ENCODE results near the gene CLTCL1.

DNA sequence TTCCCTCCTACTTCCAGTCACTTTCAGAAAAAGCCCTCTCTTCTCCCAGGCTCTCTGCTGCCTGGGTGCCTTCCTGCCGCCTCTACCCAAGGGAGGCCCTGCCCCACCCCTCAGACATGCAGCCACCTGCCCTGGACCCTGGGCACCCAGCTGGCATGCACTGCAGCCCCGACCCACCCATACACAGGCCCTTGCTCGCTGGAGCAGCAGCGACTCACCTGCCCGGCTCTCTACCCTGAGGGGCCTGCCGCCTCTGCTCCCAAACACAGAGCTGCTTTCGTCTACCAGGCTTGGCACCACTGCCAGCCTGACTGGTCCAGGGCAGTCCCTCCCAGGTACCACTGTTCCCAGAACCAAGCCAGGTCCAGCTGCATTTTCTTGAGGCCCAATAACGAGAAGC lies 161.6 kb downstream of the CLTCL1 start:
- TF ChIP-seq EZH2 (IDR thresholded peaks at IDR 0.05; ENCODE audit: low read depth, unreplicated experiment) (no peak), STAT1 (IDR thresholded peaks at IDR 0.05; ENCODE audit: unreplicated experiment) (no peak), EZH2phosphoT487 (IDR thresholded peaks at IDR 0.05; ENCODE audit: unreplicated experiment) (no peak), CREB1 (CRISPR knock-in tag; IDR thresholded peaks at IDR 0.05; ENCODE audit: low read depth) (no peak), ZNF331 (CRISPR knock-in tag; IDR thresholded peaks at IDR 0.05; ENCODE audit: low read depth) (no peak), JUNB (IDR thresholded peaks at IDR 0.05; ENCODE audit: unreplicated experiment) (no peak)
- TF ChIP-seq, protein P1, sequence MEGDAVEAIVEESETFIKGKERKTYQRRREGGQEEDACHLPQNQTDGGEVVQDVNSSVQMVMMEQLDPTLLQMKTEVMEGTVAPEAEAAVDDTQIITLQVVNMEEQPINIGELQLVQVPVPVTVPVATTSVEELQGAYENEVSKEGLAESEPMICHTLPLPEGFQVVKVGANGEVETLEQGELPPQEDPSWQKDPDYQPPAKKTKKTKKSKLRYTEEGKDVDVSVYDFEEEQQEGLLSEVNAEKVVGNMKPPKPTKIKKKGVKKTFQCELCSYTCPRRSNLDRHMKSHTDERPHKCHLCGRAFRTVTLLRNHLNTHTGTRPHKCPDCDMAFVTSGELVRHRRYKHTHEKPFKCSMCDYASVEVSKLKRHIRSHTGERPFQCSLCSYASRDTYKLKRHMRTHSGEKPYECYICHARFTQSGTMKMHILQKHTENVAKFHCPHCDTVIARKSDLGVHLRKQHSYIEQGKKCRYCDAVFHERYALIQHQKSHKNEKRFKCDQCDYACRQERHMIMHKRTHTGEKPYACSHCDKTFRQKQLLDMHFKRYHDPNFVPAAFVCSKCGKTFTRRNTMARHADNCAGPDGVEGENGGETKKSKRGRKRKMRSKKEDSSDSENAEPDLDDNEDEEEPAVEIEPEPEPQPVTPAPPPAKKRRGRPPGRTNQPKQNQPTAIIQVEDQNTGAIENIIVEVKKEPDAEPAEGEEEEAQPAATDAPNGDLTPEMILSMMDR (conservative IDR thresholded peaks at IDR 0.05; ENCODE audit: low read depth in 2 of 2): no peak

All from GM23338 (cell line).